Kidney (tissue), 14 donors: ENCODE measurements around the gene SPRR1A. TPM values are rescaled to one million over a fixed set of nuclear protein-coding genes. Genes with fewer than 3 reads are reported as not detected.

Experiments
- DNase-seq, 5 donors: peaks; one replicate each; pipeline ENCODE4 v3.0.0-alpha.2; 2013 to 2020
- FAIRE-seq: peaks from 2 replicates; lab custom pipeline; 2012; peaks lifted over from hg19 to GRCh38; lab: Jason Lieb, UNC
- H3K27ac ChIP-seq, 2 donors: one replicate each; pipeline ENCODE4 v1.7.0; 2013; ENCODE audit warnings: low read depth in 2 of 2, low read length in 2 of 2, inconsistent platforms in 1 of 2
- H3K27me3 ChIP-seq: one replicate; pipeline ENCODE4 v1.7.1; 2013; ENCODE audit warnings: low read length, inconsistent platforms; ENCODE audit not compliant: control insufficient read depth, insufficient read depth
- H3K36me3 ChIP-seq, 3 donors: one replicate each; pipeline versions ENCODE4 v1.7.0 to v1.7.1; 2013; ENCODE audit warnings: low read length in 3 of 3, control low read depth in 1 of 3, inconsistent platforms in 1 of 3; ENCODE audit not compliant: insufficient read depth in 3 of 3, control insufficient read depth in 2 of 3
- H3K4me1 ChIP-seq, 3 donors: one replicate each; pipeline versions ENCODE4 v1.7.0 to v1.7.1; 2013; ENCODE audit warnings: low read length in 3 of 3, inconsistent platforms in 1 of 3, low read depth in 1 of 3; ENCODE audit not compliant: control insufficient read depth in 2 of 3, insufficient read depth in 2 of 3
- H3K4me3 ChIP-seq, 3 donors: one replicate each; pipeline versions ENCODE4 v1.7.0 to v1.8.1; 2013; ENCODE audit warnings: low read length in 3 of 3, control low read depth in 1 of 3, inconsistent platforms in 1 of 3
- H3K9ac ChIP-seq, 3 donors: one replicate each; pipeline versions ENCODE4 v1.7.0 to v1.7.1; 2013; ENCODE audit warnings: low read length in 3 of 3, control low read depth in 1 of 3, inconsistent platforms in 1 of 3
- H3K9me3 ChIP-seq, 3 donors: one replicate each; pipeline versions ENCODE4 v1.7.0 to v1.7.1; 2013; ENCODE audit warnings: low read length in 3 of 3, control low read depth in 1 of 3, inconsistent platforms in 1 of 3; ENCODE audit not compliant: control insufficient read depth in 2 of 3, insufficient read depth in 1 of 3
- intact Hi-C: fragments of 100-400 bp; cut with DNase I; formaldehyde crosslinking; loops from one replicate; pipeline ENCODE4 v1.11.1; 2022
- polyA plus RNA-seq: library from polyadenylated mRNA; stranded (reverse); fragments of 350-450 nt; fragmentation: Illumina TruSeq; extraction: RNeasy Lipid Tissue Mini Kit (QIAGEN cat#74804); gene quantifications from one replicate; pipeline ENCODE4 v1.2.3, GENCODE V29; 2014; ENCODE audit warnings: low read depth, low replicate concordance; ENCODE audit not compliant: insufficient read depth
- total RNA-seq: library from RNA; stranded (reverse); fragmentation: NEBNext Ultra II Directional; extraction: Animal tissue kit (Norgen Biotek cat#: 25700); gene quantifications from one replicate; pipeline ENCODE4 v1.2.1, GENCODE V29; 2021
- TF ChIP-seq, protein P1 (sequence below): IDR thresholded peaks from 3 replicates; pipeline ENCODE4 v1.5.1; 2012; ENCODE audit warnings: mild to moderate bottlenecking, moderate library complexity, borderline replicate concordance; ENCODE audit not compliant: insufficient read depth; ENCODE audit errors: extremely low read depth
- donor health status: control.
- donor health status: control.
- donor health status: control.
- donor health status: control.
- donor health status: control.
- donor health status: DM: yes; HTN: yes; CAD: no.
- donor health status: Normal renal cell carcinoma (clear cell type).

SPRR1A gene
- total and polyA plus RNA-seq, 2 donors from 2014 or later = not detected

- TF ChIP-seq, protein P1, sequence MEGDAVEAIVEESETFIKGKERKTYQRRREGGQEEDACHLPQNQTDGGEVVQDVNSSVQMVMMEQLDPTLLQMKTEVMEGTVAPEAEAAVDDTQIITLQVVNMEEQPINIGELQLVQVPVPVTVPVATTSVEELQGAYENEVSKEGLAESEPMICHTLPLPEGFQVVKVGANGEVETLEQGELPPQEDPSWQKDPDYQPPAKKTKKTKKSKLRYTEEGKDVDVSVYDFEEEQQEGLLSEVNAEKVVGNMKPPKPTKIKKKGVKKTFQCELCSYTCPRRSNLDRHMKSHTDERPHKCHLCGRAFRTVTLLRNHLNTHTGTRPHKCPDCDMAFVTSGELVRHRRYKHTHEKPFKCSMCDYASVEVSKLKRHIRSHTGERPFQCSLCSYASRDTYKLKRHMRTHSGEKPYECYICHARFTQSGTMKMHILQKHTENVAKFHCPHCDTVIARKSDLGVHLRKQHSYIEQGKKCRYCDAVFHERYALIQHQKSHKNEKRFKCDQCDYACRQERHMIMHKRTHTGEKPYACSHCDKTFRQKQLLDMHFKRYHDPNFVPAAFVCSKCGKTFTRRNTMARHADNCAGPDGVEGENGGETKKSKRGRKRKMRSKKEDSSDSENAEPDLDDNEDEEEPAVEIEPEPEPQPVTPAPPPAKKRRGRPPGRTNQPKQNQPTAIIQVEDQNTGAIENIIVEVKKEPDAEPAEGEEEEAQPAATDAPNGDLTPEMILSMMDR = no peak
- no peak for FAIRE-seq
- Histone ChIP-seq H3K27me3 (no peaks in the 10 kb centered on the region), H3K4me1 (no peaks in the 10 kb centered on the region), H3K36me3 (no peaks in the 10 kb centered on the region), H3K9me3 (peaks cover 0 to 5% (median 0%) of the 10 kb centered on the region in 3 donors), H3K27ac (no peak overlapping the region), H3K4me3 (no peak overlapping the region), H3K9ac (no peak overlapping the region)
- intact Hi-C loops = no loop called here
- no peak for DNase-seq
Observed at GRCh38 chr1:152959801-152960451, 24.0 kb upstream of the SPRR1A start.

- intact Hi-C loops = no loop called here
- TF ChIP-seq, protein P1 = no peak
- no peak for DNase-seq
- no peak overlapping the region for H3K4me3 ChIP-seq
- no peak for FAIRE-seq
- H3K9ac ChIP-seq = no peak overlapping the region
- no peaks in the 10 kb centered on the region for H3K4me1 ChIP-seq
- no peak overlapping the region for H3K27ac ChIP-seq
- H3K36me3 ChIP-seq = no peaks in the 10 kb centered on the region
- no peaks in the 10 kb centered on the region for H3K27me3 ChIP-seq
- peaks cover 0 to 5% (median 0%) of the 10 kb centered on the region in 3 donors for H3K9me3 ChIP-seq
Observed at GRCh38 chr1:152960452-152961044, 23.3 kb upstream of the SPRR1A start.

DNA sequence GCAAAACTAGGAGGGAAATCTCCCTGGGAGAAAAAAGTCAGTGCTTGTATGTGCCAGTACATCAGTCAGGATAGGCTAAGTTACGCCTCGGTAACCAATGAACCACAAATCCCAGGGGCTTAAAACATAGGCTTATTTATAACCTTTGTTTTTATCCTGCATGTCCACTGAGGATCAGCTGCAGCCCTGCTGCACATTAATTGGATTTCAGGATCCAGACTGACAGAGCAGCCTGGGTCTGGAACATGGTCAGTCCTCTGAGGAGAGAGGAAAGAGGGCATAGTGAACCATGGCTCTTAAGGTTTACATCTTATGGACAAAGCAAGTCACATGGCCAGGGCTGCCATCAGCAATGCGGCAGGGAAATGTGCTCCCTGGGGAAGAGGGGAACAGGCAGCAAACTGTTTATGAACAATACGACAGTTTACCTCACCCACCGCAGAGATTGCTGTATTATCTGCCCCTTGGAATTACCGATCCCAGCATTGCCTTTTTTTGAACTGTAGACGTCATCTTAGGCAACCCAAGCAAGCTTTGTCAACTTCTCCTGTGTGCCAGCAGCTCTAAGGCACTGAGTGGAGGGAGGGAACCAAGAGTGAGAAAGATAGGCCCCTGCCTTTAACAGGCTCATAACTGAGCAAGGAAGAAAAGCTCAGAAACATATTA, 22.5 kb upstream of the SPRR1A start:
- no peaks in the 10 kb centered on the region for H3K27me3 ChIP-seq
- H3K4me1 ChIP-seq = no peaks in the 10 kb centered on the region
- no peak overlapping the region for H3K9ac ChIP-seq
- no peaks in the 10 kb centered on the region for H3K36me3 ChIP-seq
- FAIRE-seq (no peak), DNase-seq (no peak)
- no peak overlapping the region for H3K4me3 ChIP-seq
- peaks cover 0 to 5% (median 0%) of the 10 kb centered on the region in 3 donors for H3K9me3 ChIP-seq
- intact Hi-C loops = no loop called here
- no peak overlapping the region for H3K27ac ChIP-seq
- TF ChIP-seq, protein P1 = no peak
